Activated CD4-positive, alpha-beta T cell treated with anti-CD3 and anti-CD28 coated beads for 48 hours (primary cell): ENCODE results near the gene RRAGC.
A peak's percentile ranks its signal among the peaks of the same experiment; 100 is the strongest.
"Not testable (repeated sequence)": the region's sequence is repeated elsewhere in the genome, so short reads cannot be mapped to it uniquely, and the experiment has no call there.

ENCODE experiments used
- DNase-seq: peaks from one replicate; pipeline ENCODE4 v3.0.0-alpha.2; 2020

The RRAGC gene

GRCh38 chr1:38817267-38818174, 42.1 kb downstream of the RRAGC start:
- DNase-seq: no peak

- DNase-seq: peak; percentile 38
These were observed 43.5 kb downstream of the RRAGC start for GRCh38 chr1:38815903-38816627.

GRCh38 chr1:38814984-38815464, 44.5 kb downstream of the RRAGC start:
- no peak for DNase-seq

- DNase-seq: no peak
These were observed 45.1 kb downstream of the RRAGC start for GRCh38 chr1:38814444-38814983.

GRCh38 chr1:38812981-38813380, 46.6 kb downstream of the RRAGC start:
- DNase-seq: no peak

- not testable (repeated sequence) for DNase-seq
These were observed 48.1 kb downstream of the RRAGC start for GRCh38 chr1:38811466-38811865.

- DNase-seq: no peak
These were observed 53.5 kb downstream of the RRAGC start for GRCh38 chr1:38806090-38806489.

- DNase-seq: no peak
These were observed 54.5 kb downstream of the RRAGC start for GRCh38 chr1:38805036-38805435.

- no peak for DNase-seq
These were observed 55.3 kb downstream of the RRAGC start for GRCh38 chr1:38804062-38804886.

GRCh38 chr1:38803647-38804046, 55.9 kb downstream of the RRAGC start:
- DNase-seq: no peak

- DNase-seq: no peak
These were observed 58.6 kb downstream of the RRAGC start for GRCh38 chr1:38800720-38801671.

- no peak for DNase-seq
These were observed 66.3 kb downstream of the RRAGC start for GRCh38 chr1:38793299-38793698.

GRCh38 chr1:38791892-38792291, 67.7 kb downstream of the RRAGC start:
- DNase-seq: no peak

- no peak for DNase-seq
These were observed 68.4 kb downstream of the RRAGC start for GRCh38 chr1:38791164-38791515.

GRCh38 chr1:38790422-38791163, 69.0 kb downstream of the RRAGC start:
- DNase-seq: no peak

- DNase-seq: no peak
These were observed 69.9 kb downstream of the RRAGC start for GRCh38 chr1:38789498-38790169.

GRCh38 chr1:38788341-38789336, 70.9 kb downstream of the RRAGC start:
- DNase-seq: no peak
